HG03565 (cell line): ENCODE results near the gene GNG12.

Experiments
- ATAC-seq: cut with Tn5 transposase; IDR thresholded peaks from one replicate; pipeline ENCODE4 v1.9.1; 2021; ENCODE audit warnings: mild to moderate bottlenecking, moderate library complexity; ENCODE audit not compliant: unreplicated experiment

Gene GNG12

DNA sequence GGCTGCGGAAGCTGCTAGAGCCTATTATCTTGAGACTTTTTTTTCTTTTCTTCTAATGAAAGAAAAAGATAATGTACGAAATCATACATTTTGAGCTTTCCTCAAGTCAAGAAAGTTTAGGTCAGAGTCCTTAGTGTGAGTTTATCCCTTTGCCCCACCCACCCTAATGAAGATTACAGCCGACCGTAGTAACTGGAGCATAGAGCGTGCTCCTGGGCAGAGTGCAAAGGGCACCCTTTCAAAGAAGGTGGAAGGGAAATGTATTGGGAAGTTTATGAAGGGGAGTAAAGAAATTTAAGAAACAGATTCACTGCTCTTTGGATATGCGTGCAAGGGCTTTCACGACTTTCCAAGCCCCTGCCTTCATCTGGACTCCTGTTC lies 17.2 kb downstream of the GNG12 start:
- no peak for ATAC-seq

DNA sequence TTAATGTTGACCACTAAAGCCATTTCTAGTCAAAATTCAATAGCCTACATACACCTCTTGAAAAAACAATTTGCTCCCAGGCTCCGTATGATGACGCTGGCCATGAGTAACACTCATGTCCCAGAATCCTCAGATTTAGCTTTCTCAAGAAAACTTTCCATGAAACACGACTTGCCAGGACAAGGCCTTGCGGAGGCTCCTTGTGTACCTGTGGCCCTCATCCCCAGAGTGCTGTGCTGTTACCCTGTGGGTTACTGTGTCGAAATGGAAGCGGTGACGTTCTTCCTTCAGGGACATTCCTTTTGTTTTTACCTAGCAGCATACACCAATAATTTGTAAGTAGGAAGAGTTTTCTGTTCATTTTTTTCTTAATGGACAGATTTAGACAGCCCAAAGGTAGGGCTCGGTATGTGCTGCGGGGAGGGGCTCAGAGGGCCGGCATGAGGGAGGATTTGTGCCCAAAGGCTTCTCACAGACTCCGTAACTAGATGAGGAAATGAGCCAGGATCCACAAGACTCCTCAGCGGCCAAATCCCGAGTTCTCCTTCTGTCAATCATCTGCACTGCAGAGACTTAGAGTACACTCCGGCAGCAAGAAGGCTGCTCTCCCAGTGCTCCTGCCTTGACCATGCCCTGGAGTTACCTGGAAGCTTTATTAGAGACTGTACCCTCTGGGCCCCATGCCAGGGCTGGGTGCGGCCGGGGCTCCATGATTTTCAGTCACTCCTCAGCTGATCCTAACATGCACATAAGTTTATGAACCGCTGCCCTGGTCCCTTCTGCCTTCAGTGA lies 17.8 kb downstream of the GNG12 start:
- ATAC-seq: no peak

DNA sequence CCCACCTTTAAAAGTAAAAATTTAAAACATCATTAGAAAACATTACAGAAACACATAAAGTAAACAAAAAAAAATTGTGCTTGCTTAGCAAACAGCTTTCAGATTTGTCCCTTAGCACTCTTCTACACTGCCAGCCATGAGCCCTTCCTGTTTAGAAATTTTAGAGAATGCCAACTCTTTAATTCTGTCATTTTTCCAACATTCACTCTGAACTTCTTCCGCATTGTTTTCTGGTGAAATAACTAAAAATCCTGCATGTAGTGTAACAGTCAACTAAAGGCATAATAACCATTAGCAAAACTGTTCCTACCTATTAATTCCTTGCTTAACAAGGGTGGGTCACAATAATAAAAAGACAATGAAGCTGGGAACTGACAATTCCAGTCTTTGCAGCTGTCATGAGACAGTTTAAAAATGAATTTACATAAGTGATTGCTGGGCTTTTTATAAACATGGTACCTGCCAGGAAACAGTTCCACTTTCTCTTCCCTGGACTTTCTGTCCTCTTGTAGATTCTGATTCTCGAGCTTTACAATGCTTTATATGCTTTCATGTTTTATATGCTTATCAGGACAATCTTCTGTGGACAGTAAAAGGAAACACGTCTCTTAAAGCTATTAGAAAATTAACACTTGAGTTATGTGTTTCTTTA lies 19.0 kb downstream of the GNG12 start:
- no peak for ATAC-seq

DNA sequence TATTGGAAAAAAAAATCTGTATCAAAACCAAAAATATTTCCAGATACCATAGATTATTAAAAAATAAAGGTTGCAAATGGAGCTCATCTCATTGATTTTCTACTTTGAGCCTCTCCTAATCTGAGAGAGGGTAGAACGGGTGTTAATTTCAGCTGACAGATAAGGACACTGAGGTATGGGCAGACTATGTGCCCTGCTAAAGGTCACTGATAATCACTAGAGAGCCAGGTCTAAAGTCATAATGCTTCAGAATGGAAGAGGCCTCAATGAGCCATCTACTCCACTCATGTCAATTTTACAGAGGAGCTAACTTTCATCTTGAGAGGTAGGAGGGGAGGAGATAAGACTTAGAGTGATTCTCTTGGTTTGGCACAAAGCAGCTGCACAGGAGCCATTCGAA lies 21.0 kb downstream of the GNG12 start:
- ATAC-seq: no peak

DNA sequence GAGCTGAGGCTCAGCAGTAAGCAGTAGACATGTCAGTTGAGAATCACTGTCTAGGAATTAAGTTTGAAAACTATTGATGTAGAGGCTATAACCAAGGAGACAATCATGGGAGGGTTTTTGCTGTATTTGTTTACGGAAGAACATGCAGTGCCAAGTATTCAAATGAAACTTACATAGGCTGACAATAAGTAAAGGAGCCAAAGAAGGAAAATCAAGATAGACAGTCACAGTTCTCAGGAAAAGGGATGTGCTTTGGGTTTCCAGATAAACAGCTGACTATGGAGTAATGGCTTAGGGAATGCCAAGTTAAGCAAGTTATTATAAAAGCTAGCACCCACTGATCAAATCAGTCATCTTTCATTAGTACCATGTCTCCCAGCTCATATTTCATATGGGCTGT lies 21.5 kb downstream of the GNG12 start:
- ATAC-seq: no peak

DNA sequence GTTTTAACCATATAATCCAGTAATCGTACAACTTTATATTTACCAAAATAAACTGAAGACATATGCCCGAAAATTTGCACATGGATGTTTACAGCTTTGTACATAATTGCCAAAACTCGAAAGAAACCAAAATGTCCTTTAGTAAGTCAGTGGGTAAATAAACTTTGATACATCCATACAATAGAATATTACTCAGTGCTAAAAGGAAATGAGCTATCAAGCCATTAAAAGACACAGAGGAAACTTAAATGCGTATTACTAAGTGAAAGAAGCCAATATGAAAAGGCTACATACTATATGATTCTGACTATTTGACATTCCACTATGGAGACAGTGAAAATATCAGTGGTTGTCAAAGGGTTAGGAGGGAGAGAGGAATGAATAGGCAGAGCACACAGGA lies 23.4 kb downstream of the GNG12 start:
- no peak for ATAC-seq

DNA sequence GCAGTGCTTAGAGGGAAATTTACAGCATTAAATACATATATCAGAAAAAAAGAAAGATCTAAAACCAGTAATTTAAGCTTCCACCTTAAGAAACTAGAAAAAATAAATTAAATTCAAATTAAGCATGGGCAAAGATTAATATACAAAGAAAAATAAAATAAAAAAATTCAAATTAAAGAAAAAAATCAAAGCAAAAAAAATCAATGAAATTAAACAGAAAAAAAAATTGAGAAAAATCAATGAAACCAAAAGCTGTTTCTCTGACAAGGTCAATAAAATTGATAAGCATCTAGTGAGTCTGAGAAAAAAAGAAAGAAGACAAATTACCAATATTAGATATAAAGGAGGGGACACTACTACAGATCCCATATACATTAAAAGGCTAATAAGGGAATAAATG lies 26.0 kb downstream of the GNG12 start:
- ATAC-seq: no peak

DNA sequence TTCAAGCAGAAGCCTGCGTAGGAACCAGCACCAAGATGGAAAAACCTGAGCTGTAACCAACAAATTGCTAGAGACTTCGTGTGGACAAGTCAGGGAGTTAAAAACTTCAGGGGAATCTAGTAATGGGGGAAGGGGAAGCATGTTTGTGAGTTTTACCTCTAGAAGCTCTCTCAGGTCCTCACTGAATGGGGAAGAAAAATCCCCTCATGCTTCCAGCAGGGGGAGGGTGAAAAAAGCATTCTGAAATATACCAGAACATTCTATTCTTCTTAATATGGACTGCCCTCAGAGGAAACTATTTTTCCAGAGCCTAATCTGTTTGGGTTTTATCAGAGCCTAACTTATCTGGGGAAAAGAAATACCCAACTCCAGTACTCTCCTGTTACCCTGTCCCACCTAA lies 28.6 kb downstream of the GNG12 start:
- ATAC-seq: no peak

DNA sequence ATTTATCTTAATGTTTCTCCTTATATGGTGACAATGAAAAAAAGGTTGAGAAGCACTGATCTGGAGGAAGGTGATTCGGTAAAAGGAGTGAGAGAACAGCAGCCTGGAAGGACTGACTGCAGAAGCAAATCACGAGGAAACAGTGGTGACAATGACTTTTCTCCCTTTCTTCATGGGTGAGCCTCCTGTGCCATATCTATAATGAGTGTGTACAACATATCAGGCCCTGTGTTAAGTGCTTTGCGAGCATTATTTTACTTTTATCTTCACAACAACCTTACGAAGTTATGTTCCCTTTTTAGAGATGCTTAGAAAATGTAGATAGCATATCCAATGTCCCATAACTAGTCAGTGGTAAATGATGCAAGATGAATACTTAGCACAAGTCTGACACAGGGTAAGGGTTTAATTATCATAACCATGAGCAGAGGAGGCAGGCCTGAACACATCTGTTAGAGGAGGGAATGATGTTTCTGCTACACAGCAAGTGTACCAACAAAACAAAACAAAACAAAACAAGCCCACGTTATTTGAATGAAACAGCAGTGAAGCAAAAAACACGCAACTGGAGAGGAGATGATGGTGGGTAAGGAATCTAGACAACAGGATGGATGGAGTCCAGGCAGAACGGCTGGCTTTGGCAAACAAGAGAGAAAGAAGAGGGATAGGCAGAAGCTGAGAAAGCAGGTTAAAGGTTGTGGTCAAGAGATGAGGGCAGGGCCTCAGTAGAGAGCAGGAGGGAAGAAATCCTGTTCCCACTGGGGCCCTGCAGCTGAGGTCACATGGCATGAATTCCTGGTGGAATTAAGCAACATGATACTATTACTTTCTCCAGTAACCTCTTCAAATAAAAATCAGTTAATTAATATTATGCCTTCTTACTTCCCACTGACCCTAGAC lies 29.6 kb downstream of the GNG12 start:
- ATAC-seq: no peak

DNA sequence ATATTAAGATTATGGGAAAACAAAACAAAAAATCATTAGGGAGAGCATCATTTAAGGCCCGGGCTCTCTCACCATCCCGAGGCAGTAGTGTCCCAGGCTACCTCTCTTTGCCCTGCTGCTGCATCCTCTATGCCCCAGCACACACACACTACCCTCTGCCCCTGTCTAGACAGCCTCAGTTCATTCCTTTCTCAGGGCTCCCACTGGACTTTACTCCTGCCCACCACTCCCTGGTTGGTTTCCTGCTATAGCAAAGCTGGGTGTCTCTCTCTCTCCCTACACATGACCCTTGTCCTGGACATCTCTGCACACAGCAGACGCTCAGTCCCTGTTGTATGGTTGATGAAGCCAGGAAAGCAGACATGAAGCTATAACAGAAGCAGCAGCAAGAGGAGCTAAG lies 30.7 kb downstream of the GNG12 start:
- ATAC-seq: no peak

DNA sequence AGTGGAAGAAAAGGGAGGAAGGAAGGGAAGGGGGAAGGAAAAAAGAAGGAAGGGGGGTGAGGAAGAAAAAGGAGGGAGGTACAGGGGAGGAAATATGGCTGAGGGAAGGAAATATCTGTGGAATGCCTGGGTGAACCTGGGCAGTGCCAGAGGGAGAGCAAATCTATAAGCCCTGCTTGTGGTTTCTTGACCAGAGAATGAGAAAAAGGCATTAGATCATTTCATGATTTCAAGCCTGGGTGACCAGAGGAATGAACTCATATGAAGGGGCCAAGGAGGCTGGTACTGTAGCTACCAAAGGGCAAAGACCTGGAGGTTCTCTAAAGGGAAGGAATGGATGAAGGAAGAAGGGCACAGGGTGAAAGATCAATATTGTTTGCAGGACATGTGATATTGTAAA lies 31.4 kb downstream of the GNG12 start:
- no peak for ATAC-seq

DNA sequence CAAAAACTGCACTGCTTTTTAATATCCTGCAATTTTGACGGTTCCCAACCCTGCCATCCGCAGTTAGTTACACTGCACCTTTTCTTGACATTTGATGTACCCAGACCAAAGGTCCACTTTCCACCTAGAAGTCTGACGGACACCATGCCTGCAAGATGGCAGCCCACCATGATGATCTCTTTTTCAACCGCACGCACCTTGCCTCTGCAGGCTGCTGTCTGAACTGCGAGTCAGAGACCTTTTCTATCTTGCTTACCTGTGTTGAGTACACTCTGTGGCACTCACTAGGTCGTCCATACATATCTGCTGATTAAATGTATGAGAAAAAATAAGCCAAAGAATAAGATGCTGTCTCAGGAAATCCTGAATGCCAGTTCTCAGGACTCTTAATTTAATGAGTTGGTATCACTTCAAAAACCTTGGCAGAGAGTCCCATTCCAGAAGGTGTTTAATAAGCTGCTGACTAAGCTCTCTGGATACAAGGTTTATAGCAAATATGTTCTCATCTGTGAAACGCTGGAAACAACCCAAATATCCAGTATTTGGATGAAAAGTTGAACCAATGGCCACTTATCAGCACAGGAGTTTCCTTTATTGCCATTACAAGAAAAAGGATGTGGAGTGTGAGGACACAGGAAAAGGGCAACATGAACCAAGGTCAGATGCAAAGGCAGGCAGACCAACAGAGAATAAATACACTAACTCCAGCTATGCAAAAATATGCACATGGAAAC lies 37.9 kb downstream of the GNG12 start:
- ATAC-seq: no peak

DNA sequence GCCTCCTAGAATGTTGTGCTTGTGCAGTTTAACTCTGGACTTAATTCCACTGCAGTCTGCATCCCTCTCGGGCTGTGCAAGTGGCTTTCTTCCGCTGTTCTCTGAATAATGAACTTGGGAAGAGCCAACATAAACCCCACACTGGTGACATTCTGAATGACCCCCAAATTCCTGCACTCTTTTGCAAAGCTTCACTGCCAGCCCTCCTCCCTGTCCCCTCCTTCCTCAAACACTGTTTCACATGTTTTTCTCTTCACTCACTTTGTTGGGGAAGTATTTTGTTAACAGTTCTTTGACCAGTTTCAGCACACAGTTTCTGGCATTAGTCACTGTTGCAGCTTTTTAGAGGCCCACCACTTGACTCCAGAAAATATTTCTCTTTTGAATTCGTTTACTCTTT lies 39.7 kb downstream of the GNG12 start:
- no peak for ATAC-seq

DNA sequence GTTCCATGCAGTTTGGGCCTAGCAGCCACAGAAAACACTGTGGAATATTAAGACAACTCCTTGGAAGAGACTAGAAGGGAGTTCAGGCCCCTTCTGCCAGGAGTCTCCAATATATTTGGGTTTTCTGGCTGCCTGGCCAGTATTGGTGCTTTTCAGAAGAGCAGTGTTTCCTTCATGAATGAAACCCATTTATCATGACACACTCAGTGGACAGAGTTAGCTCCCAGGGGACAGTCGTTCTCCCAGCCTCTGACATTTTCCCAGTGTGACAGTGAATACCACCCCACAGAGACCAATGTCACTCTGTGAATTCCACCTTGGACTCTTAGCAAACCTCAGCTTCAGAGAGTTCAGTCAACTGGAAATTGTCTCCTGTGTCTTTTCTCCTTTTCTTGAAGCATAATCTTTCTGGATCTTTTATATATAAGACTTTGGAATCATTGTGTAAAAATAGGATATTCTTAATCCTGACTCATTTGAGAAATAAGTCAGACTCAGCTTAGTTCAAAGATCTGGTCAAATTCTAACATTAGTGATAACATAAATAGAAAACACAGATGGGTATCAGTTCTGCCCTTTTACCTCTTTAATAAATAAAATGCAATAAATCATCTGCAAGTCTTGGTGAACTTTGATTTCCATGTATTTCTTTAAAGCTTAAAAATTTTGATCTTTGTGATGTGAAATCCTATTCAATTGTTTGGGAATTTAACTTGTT lies 40.4 kb downstream of the GNG12 start:
- no peak for ATAC-seq

DNA sequence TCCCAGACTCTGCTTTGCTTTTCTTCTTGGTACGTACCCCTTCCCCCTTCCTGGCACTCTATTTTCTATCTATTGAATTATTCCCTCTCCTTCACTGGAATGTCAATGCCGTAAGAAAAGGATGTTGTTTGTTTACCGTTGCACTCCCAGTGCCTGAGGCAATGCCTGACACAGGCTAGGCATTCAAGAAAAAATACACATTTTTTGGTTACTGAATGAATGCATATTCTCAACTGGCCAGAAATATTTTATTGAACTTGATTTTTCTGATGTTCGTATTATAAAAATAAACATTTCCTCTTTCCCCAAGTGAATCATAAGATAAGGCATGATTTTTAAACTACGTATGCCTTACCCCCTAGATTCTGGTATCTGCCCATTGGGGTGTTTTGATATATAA lies 41.2 kb downstream of the GNG12 start:
- no peak for ATAC-seq

DNA sequence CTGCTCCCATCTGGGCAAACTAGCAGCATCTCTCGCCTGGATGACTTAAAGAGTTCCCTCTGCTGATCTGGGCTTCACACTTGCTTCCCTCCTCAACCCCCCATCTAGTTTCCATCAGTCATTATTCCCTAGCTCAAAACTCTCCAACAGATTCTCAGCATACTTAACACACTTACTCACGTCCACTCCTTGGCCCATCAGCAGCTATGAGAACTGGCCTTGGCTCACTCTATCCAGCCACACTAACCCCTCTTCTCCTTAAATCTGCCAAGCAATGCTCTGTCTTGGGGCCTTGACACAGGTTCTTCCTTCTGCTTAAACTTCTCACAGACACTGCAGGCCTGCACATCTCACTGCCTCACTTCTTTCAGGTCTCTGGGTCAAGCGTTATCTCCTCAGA lies 41.6 kb downstream of the GNG12 start:
- no peak for ATAC-seq

DNA sequence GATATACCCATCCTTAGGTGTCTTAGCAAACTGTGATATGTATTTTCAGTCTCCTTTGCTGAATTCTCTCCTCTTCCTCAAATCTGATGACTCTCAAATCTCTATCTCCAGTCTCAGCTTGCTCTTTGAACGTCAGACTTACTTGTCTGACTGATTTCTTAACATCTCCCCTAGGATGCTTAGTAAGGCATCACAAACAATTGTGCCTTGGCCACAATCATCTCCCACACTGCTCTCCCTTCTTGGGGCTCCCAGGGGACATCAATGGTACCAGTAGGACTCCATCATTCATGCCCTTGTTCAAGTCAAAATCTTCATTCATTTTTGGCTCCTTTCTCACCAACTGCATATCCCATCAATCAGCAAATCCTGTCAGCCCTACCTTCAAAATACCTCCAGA lies 42.0 kb downstream of the GNG12 start:
- no peak for ATAC-seq

DNA sequence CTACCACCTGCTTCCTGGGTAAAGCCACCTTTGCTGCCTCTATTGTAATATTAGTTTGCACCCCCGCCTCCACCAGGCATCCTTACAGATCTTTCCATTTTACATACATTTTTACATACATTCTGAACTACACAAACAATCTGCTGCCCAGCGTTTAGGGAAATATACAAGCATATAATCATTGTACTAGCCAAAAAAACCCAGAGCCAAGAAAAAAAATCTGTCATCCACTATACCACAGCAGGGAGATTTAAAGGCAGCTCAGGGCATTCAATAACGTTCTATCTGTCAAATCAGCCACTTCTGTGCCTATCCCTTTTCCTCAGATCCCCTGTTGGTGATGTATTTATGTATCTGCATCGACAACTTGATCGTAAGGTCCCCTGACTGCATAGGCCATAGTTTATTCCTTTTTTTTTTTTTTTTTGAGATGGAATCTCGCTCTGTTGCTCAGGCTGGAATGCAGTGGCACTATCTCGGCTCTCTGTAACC lies 43.0 kb downstream of the GNG12 start:
- ATAC-seq: no peak

DNA sequence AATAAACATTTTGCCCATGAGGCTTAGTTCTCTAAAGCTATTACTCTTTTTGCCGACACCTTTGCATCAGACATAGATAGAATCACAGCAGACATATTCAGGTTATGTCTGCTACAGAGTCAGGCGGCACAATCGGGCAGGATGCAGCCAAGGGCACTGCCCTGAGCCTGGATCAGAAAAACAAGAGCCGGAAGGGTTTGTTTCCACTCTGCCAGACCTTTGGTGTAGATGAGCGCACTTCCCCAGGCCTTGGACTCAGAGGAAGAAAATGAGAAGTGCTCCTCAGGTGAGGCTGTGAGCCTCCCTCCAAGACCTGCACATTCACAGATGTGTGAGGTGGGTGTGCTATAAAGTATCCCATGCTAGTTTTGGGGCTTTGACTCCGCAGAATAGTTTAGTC lies 43.7 kb downstream of the GNG12 start:
- no peak for ATAC-seq

DNA sequence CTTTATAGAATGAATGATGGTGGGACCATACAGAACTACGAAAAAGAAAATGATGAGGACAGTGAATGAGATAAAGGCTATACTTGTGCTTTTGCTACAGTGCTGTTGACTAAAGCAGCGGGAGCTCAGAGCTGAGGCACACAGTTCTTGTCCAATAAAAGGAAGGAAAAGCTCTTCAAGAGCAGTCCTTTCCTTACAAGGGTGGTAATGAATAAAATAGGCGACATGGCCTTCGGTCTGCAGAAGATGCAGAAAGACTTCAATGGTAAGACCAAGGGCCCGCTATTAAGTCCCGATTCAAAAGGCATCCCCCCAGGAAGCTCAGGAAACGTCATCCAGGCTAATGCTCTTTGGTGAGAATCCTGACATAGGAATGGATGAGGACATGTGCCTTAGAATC lies 44.4 kb downstream of the GNG12 start:
- no peak for ATAC-seq
